Measurements from ENCODE around the gene PDZRN3.
"Not testable (repeated sequence)": the region's sequence is repeated elsewhere in the genome, so short reads cannot be mapped to it uniquely, and the experiment has no call there.

PDZRN3 gene

DNA sequence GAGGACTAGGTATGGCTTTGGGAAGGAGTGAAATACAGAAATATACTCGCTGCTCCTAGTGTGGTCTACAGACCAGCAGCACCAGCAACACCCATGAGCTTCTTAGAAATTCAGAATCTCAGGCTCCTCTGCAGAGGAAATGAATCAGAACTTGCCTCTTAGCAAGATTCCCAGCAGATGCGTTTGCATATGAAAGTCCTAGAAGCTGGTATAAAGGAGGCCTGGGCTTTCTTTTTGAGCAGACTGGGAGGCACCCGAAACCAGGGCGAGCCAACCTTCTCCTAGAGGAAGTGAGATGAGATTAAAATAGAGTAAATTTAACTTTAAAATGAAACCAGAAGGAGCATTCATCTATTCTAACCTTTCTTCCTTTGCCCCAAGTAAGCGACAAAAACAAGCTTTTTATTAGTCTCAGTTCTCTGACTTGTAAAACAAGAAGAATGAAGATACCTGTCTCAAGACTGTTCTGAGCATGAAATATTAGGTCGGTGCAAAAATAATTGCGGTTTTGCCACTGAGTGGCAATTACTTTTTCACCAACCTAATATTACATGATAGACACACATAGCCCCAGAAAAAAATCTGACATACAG is 140.0 kb downstream of the PDZRN3 start:
- DNase-seq = no peak

DNA sequence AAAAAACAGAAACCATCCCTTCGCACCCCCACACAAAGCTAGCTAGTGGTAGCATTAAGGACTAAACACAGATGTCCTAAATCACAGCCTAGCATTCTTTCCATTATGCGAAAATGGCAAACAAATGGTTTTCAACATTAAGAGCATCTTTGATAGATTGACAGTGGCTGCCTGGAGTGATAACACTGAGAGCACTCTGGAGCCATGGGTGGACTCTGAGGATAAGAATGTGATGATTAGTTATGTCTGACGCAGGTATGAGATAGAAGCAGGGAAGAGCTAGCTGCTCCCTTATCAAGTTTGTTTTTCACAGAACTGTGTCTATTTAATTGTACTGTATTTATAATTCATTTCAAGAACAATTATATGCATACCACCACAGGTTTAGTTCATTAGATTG is 142.9 kb downstream of the PDZRN3 start:
- no peak for DNase-seq

DNA sequence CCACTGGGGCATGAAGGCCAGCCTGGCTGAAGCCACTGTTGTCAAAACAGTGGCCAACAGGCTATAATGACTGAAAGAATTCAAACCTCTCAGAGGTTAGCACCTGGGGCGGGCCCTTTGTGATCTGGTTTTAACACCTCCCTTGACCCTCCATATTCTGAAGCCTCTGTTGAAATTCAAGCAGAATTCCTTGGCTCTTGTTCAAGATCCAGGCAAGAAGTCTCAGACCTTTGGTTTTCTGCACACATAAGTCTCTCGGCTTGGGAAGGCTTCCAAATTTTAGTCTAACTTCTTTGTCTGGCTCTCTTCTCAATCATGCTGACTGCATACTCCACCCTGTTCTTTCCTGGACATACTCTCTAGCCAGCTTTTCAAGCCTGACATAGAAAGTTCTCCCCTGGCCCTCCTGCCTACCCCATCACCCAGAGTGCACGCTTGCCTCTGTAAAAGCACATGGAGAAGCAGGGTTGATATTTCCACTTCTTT is 144.5 kb downstream of the PDZRN3 start:
- DNase-seq = no peak

DNA sequence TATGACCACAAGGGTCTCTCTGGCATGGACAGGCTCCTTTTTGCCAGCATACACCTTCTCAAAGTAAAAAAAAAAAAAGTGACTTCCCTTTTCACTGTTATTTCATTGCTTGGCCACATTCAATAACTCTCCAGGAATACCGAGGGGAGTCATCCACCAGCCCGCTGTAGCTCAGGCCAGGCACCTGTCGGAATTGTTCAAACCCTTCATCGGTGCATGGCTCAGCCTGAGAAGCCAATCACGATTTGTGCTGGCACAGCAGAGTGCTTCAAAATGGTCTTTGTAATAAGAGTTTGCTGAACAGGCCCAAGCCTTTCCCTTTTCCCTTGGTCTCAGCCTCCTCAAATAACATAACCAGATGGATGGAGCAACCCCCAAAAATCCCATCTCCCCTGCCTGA is 145.4 kb downstream of the PDZRN3 start:
- DNase-seq = no peak

DNA sequence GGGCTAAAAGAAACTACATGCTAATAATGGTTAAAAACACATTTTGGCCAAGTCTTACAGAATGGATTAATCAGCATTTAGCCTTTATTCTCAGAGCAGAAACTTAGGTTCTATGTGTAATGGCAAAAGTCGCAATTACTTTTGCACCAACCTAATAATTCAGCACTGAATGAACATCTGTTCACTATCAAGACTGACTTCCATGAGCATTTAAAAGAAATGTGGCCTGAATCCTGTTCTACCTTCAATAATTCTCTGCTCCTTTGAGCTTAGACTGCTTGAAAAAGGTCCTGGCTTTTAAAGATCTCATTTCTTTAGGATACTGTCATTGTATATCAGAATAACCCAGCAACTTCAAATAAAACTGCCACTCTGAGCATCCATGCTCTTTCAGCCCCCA is 145.9 kb downstream of the PDZRN3 start:
- DNase-seq = no peak

DNA sequence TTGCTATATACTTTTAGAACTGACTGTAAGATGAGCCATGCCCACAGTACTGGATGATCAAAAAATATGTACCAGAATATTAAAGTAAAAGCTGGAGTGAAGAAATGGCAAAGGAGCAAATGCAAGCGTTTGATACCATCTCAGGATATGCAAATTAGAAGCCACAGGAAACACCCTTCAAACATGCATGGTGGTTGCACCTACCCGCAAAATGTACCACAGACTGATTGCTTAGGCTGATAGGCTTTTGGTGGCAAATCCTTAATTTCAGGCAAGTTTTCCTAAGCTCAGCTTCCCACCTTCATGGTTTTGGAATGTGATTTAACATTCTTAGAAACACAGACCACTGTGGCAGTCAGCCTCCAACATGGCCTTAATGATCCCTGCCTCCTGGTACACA is 149.0 kb downstream of the PDZRN3 start:
- DNase-seq = no peak

DNA sequence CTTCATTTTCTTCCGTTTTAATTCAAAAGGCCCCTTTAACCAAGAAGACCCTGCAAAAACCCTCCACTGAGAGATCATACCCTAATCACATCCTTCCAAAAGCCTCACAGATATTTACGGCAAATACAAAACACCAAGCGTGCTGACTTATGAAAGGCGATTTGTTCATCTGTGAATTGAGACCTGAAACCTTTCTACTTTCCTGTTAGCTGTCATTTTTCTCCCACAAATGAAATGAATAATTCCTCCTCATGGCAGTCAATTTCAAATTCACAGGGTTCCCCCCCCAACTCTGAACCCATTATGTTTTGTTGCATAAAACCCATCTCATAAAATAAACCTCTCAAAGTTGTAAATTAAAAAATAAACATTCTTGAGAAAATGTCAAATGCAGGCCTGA is 149.6 kb downstream of the PDZRN3 start:
- DNase-seq = no peak

DNA sequence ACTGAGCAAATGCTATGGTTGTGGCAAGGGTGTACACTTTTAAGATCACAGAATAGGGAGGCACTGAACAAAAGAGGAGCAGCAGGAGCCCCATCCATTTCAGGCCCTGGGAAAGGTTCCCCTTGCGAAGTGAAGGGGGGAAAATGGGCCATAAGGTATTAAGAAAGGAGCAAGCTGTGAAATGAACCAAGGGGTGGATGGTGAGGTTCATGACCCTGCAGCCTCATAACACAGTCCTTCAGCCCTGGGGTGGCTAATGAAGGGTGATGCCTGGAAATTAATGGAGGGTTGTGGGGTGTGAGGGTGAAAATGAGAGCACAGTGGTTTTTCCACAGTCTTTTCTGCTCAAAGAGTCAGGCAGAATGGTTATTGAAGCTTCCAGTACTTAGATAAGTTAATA is 150.1 kb downstream of the PDZRN3 start:
- DNase-seq = no peak

DNA sequence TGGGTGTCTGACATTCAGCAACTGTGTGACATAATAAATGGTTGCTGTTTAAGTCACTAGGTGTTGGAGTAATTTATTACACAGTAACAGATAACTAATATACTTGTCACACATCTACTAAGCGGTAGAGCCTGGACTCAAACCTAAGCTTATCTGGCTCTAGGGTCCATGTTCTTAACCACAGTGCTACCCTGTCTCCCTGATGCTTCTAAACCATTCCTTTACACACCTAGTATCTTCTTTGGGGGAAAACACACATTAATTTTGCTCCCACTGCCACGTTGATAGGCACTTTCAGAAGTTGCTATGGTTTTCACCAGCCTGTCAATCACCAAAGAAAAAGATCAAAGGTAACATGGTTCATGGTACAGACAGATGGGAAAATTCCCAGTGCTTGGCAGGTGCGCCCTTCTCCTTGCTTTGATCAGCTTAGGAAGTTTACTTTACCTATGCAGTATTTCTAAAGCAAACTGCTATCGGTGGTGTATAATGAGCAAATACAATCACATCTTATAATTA is 150.8 kb downstream of the PDZRN3 start:
- no peak for DNase-seq

DNA sequence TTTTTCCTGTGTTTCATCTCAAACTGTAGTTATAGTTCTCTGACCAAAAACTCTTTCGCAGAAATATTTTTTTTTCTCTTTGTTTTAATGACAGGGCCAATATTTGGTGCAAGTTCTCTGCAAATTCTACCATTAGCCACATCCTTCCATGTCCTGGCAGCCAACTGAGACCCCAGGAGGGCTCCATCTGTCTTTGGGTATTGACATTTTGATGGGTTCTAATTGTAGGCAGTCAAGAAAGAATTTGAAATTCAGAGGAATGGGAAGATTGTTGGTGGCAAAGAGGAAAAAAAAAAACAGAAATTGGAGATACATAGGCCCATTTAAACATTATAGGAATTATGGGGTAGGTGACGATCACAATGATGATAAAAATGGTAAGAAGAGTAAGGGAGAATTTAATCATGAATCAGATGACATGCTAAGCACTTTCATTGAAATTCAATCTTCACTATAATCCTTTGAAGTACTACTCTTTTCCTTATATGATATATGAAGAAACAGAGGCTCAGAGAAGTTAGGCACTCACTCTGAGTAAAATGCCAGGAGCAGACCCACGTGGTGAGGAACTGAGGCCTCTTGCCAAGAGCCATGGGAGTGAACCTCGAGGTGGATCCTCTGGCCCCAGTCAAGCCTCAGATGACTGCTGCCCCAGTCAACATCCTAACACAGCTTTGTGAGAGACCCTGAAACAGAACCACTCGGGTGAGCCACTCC is 151.4 kb downstream of the PDZRN3 start:
- DNase-seq = no peak

DNA sequence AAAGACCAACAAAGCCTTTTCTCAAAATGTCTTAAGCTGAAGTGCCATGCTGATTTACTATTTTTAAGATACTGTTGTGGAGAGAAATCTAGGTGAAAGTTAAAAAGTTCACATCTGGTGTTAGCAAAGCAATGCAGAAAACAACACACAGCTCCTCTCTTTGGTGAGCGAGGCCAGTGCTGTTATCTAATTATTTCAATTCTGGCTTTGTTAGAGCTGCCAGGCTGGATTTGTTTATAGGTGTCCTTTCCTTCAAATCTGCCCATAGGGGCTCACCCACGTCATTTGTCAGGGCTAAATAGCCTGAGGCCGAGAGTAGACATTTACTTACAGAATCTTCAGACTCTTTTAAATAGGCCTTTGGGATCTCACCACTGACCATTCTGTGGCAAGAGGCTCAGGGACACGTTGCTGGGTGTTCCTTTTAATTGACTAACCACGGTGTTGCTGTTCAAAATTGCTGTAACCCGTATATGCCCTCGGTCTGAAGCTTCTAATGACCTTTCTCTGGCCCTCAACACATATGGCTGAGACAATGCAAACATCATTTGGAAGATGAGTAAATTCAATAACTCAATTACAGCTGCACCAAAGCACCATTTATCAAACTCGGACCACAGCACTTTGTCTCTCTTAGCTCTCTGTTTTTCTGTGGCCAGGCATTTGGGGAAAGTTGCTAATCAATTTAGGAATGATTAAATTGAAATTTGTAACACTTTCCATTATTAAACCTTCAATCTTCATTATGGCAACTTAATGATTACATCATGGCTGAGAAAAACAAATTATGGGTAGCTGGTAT is 152.6 kb downstream of the PDZRN3 start:
- no peak for DNase-seq

DNA sequence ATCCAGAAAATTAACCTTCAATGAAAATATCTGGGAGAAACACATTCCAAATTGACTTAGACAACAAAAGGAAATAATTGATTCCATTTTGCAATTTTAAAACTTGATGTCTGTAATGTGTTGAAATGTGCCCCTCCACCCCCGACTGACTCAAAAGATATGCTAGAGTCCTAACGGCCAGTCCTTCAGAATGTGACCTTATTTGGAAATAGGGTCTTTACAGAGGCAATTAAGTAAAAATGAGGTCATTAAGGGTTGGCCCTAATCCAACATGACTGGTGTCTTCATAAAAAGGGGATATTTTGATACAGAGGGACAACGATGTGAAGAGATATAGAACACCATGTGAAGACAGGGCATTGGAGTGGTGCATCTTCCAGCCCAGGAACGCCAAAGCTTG is 153.9 kb downstream of the PDZRN3 start:
- no peak for DNase-seq

DNA sequence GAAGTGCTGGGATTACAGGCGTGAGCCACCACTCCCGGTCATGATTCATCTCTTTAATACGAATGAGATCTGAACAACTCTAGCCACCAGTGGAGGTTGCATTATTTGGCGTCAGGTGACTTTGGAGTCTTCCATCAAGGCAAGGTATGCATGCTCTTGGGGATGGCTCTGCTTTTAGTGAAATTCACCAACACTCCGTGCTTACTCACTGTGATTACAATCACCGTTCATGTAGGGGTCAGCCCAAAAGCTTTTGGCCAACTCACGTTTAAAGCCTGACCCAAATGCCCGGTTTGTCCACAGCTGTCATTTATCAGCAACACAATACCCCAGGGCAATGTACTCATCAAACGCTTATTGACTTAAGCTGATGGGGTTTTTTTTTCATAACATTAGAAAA is 155.4 kb downstream of the PDZRN3 start:
- no peak for DNase-seq

DNA sequence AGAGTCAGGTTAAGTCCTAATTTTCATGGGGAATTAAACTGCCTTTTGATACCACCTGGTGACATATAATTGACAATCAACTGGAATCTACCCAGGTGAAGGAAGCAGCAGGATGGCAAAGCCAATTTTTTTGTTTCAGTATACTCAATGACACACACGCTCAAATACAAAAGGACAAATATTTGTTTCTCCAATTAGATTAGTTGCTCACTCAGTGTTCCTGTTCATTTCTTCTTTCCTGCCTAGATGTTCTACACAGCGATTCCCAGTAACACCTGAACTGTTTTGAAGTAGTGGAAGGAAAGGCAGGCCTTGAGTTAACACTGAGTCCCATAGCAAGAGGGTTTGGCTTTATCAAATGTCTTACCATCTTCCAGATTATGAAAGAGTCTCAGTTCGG is 157.5 kb downstream of the PDZRN3 start:
- DNase-seq = no peak

DNA sequence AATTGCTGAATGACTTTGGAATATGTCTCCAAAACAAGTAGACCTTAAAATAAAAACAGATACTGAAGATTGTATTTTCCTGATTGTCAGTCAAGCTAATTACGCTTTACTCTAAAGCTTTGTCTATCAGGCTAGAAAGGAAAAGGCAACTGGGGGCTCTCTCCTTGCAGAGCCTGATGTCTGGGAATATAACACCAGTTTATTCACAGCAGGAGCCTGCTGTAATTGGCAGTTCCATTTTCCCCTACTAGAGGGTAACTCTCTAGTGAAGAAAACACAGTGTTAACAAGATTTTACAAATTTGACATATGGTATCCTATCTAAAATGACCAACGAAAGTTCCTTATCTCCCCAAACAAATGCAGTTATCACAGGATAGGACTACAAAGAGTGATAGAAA is 158.8 kb downstream of the PDZRN3 start:
- no peak for DNase-seq

DNA sequence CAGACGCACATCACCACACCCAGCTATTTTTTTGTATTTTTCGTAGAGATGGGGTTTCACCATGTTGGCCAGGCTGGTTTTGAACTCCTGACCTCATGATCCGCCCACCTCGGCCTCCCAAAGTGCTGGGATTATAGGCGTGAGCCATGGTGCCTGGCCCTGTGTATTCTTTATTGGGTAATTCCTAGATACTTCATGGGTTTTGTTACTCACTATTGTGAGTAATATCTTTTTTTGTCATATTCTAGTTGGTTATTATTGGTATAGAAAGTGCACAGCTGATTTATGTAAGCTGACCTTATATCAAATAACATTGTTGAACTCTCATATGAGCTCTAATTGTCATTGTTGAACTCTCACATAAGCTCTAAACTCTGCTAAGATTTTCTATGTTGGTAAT is 160.6 kb downstream of the PDZRN3 start:
- not testable (repeated sequence) for DNase-seq

DNA sequence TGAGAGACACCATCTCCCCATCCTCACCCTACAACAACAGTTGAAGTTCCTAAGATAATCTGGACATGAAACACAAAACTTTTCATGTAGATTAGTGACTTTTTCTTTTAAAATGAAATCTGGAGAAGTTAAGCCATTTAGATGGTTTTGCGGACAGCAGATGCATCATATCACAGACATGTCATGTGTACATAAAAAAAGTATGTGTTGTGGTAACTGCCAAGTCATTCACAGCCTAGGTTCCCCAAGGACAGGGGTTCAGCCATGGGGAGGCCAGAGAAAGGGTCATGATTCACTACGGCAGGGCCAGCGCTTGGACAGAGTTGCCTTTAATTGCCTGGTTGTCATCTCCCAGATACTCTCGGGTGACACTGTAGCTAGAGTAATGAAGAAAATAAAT is 163.2 kb downstream of the PDZRN3 start:
- no peak for DNase-seq

DNA sequence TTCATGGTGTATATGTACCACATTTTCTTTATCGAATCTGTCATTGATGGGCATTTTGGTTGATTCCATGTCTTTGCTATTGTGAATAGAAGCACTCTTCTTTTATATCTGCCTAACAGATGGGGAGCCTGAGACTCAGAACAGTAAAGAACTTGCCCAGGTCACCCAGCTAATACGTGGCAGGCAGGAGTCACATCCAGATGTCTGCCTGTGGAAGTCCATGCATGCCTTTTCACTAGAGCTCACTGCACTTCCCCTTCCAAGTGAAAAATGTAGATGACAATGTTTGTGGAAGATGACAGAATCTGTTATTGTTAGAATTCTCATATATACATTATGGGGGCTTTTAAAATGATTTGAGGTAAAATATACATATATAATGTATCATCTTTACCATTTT is 165.0 kb downstream of the PDZRN3 start:
- no peak for DNase-seq

DNA sequence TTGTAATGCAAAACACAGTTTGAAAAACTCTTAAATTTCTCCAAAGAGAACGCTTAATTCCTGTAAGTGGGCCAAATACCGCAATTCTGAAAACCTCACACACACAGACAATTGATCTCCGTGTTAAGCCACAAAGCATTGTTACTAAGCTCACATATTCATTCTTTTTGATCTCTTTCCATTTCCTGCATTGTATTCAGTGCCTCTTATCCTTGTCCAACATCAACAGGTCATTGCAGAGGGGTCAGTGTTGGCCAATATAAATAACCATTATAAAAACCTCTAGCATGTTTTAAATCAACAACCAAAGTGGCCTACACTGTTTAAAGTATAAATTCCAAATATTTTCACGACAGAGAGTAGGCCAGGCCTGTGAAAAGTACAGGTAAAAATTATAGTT is 171.1 kb downstream of the PDZRN3 start:
- DNase-seq = no peak

DNA sequence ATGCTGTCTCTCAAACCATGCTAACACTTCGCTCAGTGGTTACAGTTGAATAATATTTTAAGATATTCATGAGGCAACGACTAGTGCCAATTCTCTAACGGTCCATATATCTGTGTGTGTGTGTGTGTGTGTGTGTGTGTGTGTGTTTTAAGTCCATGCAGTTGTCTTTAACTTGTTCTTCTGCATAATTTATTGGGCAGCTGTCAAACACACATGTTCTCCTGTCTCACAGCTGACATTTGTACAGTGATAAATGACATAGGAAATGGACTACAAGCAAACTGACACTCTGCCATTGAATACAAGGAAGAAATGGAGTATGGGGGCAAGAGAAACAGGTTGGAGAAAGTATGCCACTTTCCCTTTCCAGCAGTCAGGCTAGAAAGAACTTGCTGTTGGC is 172.0 kb downstream of the PDZRN3 start:
- DNase-seq = no peak

DNA sequence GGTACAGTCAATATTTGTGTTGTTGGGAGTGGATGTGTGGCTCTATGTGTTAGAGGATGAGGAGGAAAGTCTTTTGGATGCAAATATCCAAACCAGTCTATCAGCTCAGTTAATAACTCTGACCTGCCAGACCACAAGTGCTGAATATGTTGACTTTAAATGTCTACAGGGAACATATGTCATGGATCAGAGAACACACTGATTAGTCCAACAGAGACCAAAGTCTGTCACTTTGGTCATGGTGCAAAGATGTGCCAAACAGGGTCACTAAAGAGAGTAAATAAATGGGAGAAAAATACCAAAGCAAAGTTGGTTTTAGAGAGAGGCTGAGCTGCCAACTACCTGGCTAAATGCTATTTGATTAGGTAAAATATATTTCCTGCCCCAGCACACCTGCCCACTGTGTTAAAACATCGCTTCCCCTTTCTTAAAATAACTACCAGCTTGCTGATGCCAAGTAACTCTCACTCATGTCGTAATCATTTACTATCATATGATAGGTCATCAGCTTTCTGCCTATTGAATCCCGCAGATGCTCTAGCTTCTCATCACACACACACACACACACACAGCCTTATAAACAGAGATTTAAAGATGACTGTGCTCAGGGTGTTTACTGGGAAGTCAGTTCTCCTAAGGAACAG is 173.3 kb downstream of the PDZRN3 start:
- no peak for DNase-seq

DNA sequence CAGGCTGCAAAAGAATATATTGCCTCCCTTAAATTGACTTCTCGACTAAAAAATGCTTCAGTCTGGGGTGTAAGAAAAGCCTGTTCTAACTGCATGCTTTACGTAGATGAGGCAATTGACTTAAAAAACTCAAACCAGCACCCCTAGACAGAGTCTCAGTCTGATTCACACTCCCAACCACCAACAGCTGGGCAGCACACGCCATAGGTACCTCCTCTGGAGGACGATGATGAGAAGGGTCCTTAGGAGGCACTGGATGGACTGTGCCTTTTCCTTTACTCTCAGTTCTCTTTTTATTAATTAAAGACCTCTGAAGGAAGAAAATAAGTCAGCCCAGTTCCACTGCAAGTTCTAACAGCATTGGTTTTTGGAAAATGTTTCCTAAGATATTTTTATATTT is 175.0 kb downstream of the PDZRN3 start:
- no peak for DNase-seq

DNA sequence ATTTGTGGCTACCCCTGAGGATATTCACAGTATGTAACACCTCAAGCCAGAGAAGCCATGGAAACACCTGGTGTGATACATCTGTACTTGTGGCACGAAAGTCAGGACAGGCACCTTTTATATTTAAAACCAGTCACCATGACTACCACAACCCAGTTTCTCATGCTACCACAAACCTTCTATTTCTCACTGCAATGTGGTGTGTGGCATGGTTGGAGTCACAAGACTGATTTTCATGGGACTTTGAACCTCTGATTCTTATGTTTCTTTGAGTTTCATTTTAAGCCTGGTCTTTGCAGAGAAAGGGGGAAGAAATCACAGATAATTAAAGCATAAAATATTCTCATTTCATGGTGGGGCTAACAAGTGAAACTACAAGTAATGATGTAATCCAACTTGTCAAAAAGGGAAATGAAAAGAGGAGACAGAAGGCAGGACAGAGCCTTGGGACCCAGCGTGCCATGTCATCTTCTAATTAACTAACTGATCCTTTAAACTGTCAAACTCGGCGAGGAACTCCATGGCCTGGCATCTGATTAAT is 175.9 kb downstream of the PDZRN3 start:
- no peak for DNase-seq
